ENCODE data around the gene KCNE1. TPM values are rescaled to one million over a fixed set of nuclear protein-coding genes. Genes with fewer than 3 reads are reported as not detected.
"Not testable (repeated sequence)": the region's sequence is repeated elsewhere in the genome, so short reads cannot be mapped to it uniquely, and the experiment has no call there.

KCNE1 gene
- total and polyA plus RNA-seq, 3 experiments from 2014 or later: 0.11 TPM; not detected in 1

- H3K27me3 ChIP-seq (ENCODE audit: insufficient read depth, low read length, poor library complexity, severe bottlenecking); POLR2A ChIA-PET; H3K36me3 Mint-ChIP-seq; H3K27ac Mint-ChIP-seq; CTCF ChIA-PET; H3K9me3 ChIP-seq (ENCODE audit: low read length); H3K4me1 ChIP-seq (ENCODE audit: insufficient read depth, low read length); H3K4me1 Mint-ChIP-seq; H3K4me3 Mint-ChIP-seq; H3K4me3 ChIP-seq (ENCODE audit: low read length); H3K36me3 ChIP-seq (ENCODE audit: insufficient read depth, low read length); DNase-seq; H3K9me3 Mint-ChIP-seq; H3K27me3 Mint-ChIP-seq; H3K27ac ChIP-seq (ENCODE audit: low read depth, low read length): not testable (repeated sequence)
Measured at GRCh38 chr21:34459426-34459825, 52.6 kb downstream of the KCNE1 start.

GRCh38 chr21:34458266-34458665 is 53.7 kb downstream of the KCNE1 start:
- H3K27ac Mint-ChIP-seq; H3K4me3 ChIP-seq (ENCODE audit: low read length); H3K4me1 ChIP-seq (ENCODE audit: insufficient read depth, low read length); H3K27ac ChIP-seq (ENCODE audit: low read depth, low read length); POLR2A ChIA-PET; H3K27me3 Mint-ChIP-seq; CTCF ChIA-PET; H3K4me1 Mint-ChIP-seq; H3K36me3 ChIP-seq (ENCODE audit: insufficient read depth, low read length); H3K9me3 ChIP-seq (ENCODE audit: low read length); DNase-seq; H3K4me3 Mint-ChIP-seq; H3K9me3 Mint-ChIP-seq; H3K36me3 Mint-ChIP-seq; H3K27me3 ChIP-seq (ENCODE audit: insufficient read depth, low read length, poor library complexity, severe bottlenecking): not testable (repeated sequence)

GRCh38 chr21:34456180-34456579 is 55.8 kb downstream of the KCNE1 start:
- H3K4me1 Mint-ChIP-seq; H3K27me3 Mint-ChIP-seq; H3K36me3 Mint-ChIP-seq; H3K4me3 ChIP-seq (ENCODE audit: low read length); H3K9me3 Mint-ChIP-seq; H3K9me3 ChIP-seq (ENCODE audit: low read length); H3K36me3 ChIP-seq (ENCODE audit: insufficient read depth, low read length); H3K27ac ChIP-seq (ENCODE audit: low read depth, low read length); H3K27me3 ChIP-seq (ENCODE audit: insufficient read depth, low read length, poor library complexity, severe bottlenecking); H3K27ac Mint-ChIP-seq; CTCF ChIA-PET; H3K4me3 Mint-ChIP-seq; DNase-seq; H3K4me1 ChIP-seq (ENCODE audit: insufficient read depth, low read length); POLR2A ChIA-PET: not testable (repeated sequence)

- H3K4me1 Mint-ChIP-seq; POLR2A ChIA-PET; H3K36me3 Mint-ChIP-seq; H3K4me1 ChIP-seq (ENCODE audit: insufficient read depth, low read length); H3K4me3 Mint-ChIP-seq; H3K36me3 ChIP-seq (ENCODE audit: insufficient read depth, low read length); H3K4me3 ChIP-seq (ENCODE audit: low read length); H3K9me3 Mint-ChIP-seq; CTCF ChIA-PET; DNase-seq; H3K27me3 Mint-ChIP-seq; H3K27ac ChIP-seq (ENCODE audit: low read depth, low read length); H3K27me3 ChIP-seq (ENCODE audit: insufficient read depth, low read length, poor library complexity, severe bottlenecking); H3K27ac Mint-ChIP-seq; H3K9me3 ChIP-seq (ENCODE audit: low read length): not testable (repeated sequence)
Measured at GRCh38 chr21:34455628-34456027, 56.4 kb downstream of the KCNE1 start.

- H3K36me3 ChIP-seq (ENCODE audit: insufficient read depth, low read length); H3K4me3 Mint-ChIP-seq; H3K9me3 ChIP-seq (ENCODE audit: low read length); H3K27ac ChIP-seq (ENCODE audit: low read depth, low read length); H3K27me3 ChIP-seq (ENCODE audit: insufficient read depth, low read length, poor library complexity, severe bottlenecking); H3K4me1 Mint-ChIP-seq; H3K27me3 Mint-ChIP-seq; H3K27ac Mint-ChIP-seq; CTCF ChIA-PET; H3K4me3 ChIP-seq (ENCODE audit: low read length); POLR2A ChIA-PET; DNase-seq; H3K9me3 Mint-ChIP-seq; H3K36me3 Mint-ChIP-seq; H3K4me1 ChIP-seq (ENCODE audit: insufficient read depth, low read length): not testable (repeated sequence)
Measured at GRCh38 chr21:34447018-34447417, 65.0 kb downstream of the KCNE1 start.

GRCh38 chr21:34443486-34443885 is 68.5 kb downstream of the KCNE1 start:
- H3K36me3 Mint-ChIP-seq; H3K4me3 Mint-ChIP-seq; CTCF ChIA-PET; DNase-seq; H3K4me1 Mint-ChIP-seq; H3K9me3 ChIP-seq (ENCODE audit: low read length); H3K4me3 ChIP-seq (ENCODE audit: low read length); H3K27me3 Mint-ChIP-seq; H3K4me1 ChIP-seq (ENCODE audit: insufficient read depth, low read length); H3K27ac Mint-ChIP-seq; H3K27ac ChIP-seq (ENCODE audit: low read depth, low read length); POLR2A ChIA-PET; H3K27me3 ChIP-seq (ENCODE audit: insufficient read depth, low read length, poor library complexity, severe bottlenecking); H3K9me3 Mint-ChIP-seq; H3K36me3 ChIP-seq (ENCODE audit: insufficient read depth, low read length): not testable (repeated sequence)

GRCh38 chr21:34429710-34430109 is 82.3 kb downstream of the KCNE1 start:
- H3K27me3 ChIP-seq (ENCODE audit: insufficient read depth, low read length, poor library complexity, severe bottlenecking); H3K9me3 ChIP-seq (ENCODE audit: low read length); H3K27ac ChIP-seq (ENCODE audit: low read depth, low read length); H3K36me3 ChIP-seq (ENCODE audit: insufficient read depth, low read length); CTCF ChIA-PET; H3K9me3 Mint-ChIP-seq; H3K4me3 ChIP-seq (ENCODE audit: low read length); DNase-seq; H3K4me1 Mint-ChIP-seq; H3K27ac Mint-ChIP-seq; H3K36me3 Mint-ChIP-seq; H3K4me3 Mint-ChIP-seq; H3K4me1 ChIP-seq (ENCODE audit: insufficient read depth, low read length); POLR2A ChIA-PET; H3K27me3 Mint-ChIP-seq: not testable (repeated sequence)

- H3K27me3 Mint-ChIP-seq; H3K27me3 ChIP-seq (ENCODE audit: insufficient read depth, low read length, poor library complexity, severe bottlenecking); H3K4me1 ChIP-seq (ENCODE audit: insufficient read depth, low read length); H3K9me3 Mint-ChIP-seq; H3K36me3 ChIP-seq (ENCODE audit: insufficient read depth, low read length); POLR2A ChIA-PET; H3K36me3 Mint-ChIP-seq; DNase-seq; H3K4me3 Mint-ChIP-seq; H3K4me1 Mint-ChIP-seq; CTCF ChIA-PET; H3K27ac Mint-ChIP-seq; H3K9me3 ChIP-seq (ENCODE audit: low read length); H3K27ac ChIP-seq (ENCODE audit: low read depth, low read length); H3K4me3 ChIP-seq (ENCODE audit: low read length): not testable (repeated sequence)
Measured at GRCh38 chr21:34428441-34428840, 83.6 kb downstream of the KCNE1 start.

GRCh38 chr21:34427339-34427738 is 84.7 kb downstream of the KCNE1 start:
- H3K27me3 Mint-ChIP-seq; H3K27ac ChIP-seq (ENCODE audit: low read depth, low read length); CTCF ChIA-PET; H3K27ac Mint-ChIP-seq; H3K9me3 Mint-ChIP-seq; POLR2A ChIA-PET; H3K4me1 Mint-ChIP-seq; H3K4me1 ChIP-seq (ENCODE audit: insufficient read depth, low read length); H3K4me3 Mint-ChIP-seq; H3K36me3 ChIP-seq (ENCODE audit: insufficient read depth, low read length); H3K27me3 ChIP-seq (ENCODE audit: insufficient read depth, low read length, poor library complexity, severe bottlenecking); DNase-seq; H3K9me3 ChIP-seq (ENCODE audit: low read length); H3K36me3 Mint-ChIP-seq; H3K4me3 ChIP-seq (ENCODE audit: low read length): not testable (repeated sequence)

All from CD8-positive, alpha-beta memory T cell (primary cell).